CD4-positive, alpha-beta T cell treated with Interleukin-21 for 1 hour (primary cell): Measurements from ENCODE around the gene EPB41L4A.
"Not testable (repeated sequence)": the region's sequence is repeated elsewhere in the genome, so short reads cannot be mapped to it uniquely, and the experiment has no call there.

Source experiments
- DNase-seq: peaks from one replicate; pipeline ENCODE4 v3.0.0-alpha.2; 2020

The EPB41L4A gene

GRCh38 chr5:112396430-112396829 is 22.6 kb downstream of the EPB41L4A start:
- no peak for DNase-seq

DNA sequence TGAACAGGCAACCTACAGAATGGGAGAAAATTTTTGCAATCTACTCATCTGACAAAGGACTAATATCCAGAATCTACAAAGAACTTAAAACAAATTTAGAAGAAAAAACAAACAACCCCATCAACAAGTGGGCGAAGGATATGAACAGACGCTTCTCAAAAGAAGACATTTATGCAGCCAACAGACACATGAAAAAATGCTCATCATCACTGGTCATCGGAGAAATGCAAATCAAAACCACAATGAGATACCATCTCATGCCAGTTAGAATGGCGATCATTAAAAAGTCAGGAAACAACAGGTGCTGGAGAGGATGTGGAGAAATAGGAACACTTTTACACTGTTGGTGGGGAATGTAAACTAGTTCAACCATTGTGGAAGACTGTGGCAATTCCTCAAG is 23.8 kb downstream of the EPB41L4A start:
- not testable (repeated sequence) for DNase-seq

GRCh38 chr5:112390327-112390726 is 28.8 kb downstream of the EPB41L4A start:
- no peak for DNase-seq

DNA sequence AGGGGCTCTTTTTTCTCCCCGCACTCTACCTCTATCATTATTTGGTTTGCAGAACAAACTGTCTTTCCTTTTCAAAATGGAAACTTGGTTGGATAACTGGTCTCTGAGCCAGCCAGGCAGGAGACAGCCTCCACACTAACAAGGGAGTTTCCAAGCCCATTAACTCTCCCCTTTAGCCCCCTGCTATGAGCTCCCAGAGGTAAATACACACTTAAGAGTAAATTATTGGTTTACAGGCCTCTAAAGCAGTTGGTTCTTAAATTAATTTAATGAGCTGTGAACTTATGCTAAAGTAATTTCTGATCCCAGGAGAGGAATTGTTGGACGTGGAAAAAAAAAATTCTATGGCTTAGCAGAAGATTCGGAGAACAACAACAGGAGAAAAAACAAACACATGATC is 30.3 kb downstream of the EPB41L4A start:
- no peak for DNase-seq

- DNase-seq, result no peak
Observed at GRCh38 chr5:112388074-112388473, 31.0 kb downstream of the EPB41L4A start.

- no peak for DNase-seq
Observed at GRCh38 chr5:112386766-112387165, 32.3 kb downstream of the EPB41L4A start.

DNA sequence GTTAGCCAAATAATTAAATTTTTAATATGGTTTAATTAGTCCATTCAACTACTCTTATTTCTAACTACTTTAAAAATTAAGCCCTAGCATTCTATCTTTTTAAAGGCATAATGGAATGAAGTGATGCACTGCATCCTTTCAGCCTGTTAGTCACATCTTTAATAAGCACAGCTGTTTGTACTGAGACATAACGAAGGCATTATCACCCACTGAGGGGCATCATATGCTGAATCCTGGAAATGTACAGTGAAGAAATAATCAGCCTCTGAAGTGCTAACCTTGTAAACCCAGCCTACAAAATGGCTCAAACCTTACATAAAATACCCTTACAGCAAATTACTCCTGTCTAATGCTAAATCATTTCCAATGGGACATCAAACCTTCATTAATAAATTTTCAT is 33.1 kb downstream of the EPB41L4A start:
- no peak for DNase-seq

DNA sequence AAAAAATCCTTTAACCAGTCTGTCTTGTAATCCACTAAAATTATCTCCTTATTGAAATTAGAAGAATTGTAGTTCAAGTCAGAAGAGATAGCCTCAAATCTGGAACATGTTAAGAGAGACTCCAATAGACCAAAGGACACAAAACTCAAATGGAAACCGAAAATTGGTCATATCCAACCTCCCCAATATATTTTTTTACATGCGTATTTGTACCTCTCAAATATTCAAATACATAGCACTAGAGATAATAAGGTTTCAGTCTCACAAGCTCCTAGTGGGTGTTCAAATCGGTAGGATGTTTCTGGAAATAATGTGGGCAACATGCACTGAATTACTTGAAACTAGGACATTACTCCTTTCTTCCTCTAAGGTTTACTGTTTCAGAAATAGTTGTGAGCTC is 33.5 kb downstream of the EPB41L4A start:
- no peak for DNase-seq

DNA sequence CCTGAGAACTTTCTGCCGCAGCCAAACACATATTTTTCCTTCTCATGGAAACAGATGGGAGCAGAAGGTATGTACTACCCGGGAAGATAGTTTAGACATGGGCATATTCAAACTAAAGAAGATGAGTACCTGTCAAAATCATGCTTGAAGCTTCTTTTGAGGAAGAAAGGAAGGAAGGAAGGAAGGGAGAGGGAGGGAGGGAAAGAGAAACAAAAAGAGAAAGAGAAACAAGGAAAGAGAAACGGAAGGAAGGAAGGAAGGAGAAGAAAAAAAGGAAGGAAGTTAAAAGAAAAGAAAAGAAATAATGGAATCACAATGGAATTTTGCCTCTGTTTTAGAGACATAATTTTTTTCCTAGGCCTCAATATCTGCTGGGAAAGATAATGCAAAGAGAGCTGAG is 34.6 kb downstream of the EPB41L4A start:
- no peak for DNase-seq

- DNase-seq, result no peak
Observed at GRCh38 chr5:112382886-112383285, 36.2 kb downstream of the EPB41L4A start.

GRCh38 chr5:112381521-112381920 is 37.6 kb downstream of the EPB41L4A start:
- no peak for DNase-seq

DNA sequence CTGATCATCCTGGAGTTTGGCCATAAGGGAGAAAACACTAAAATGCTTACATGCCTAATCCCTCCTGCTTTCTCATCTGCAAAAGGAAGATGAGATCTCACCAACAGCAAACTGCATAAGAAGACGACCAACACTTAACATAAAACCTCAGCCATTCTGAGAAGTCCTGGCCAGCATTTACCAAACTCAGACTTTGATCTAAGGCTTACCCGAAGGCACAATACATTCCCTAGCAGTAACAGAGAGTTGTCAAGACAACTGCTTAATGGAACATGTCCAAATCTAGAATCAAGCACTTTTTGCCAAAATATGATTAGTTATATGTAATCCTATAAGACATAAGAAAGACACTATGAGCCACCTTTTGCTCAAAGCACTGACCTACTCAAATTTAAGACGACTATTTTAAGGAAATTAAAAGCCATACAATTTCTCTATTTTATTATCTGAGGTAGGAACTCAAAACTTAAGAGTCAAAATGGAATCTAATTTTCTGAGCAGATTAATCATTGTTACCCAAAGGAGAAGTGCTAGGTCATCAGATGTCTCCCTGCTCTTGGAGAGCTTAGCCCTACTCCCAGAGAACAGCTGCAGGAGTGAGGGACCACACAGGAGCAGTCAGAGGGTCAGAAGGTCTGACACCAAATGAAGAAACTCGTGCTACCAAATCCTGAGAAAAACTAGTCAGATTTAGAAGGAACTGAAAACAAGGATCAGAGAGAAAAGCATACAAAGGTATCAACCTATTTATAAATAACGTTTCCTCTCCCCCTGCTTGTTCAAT is 39.3 kb downstream of the EPB41L4A start:
- DNase-seq, result no peak

DNA sequence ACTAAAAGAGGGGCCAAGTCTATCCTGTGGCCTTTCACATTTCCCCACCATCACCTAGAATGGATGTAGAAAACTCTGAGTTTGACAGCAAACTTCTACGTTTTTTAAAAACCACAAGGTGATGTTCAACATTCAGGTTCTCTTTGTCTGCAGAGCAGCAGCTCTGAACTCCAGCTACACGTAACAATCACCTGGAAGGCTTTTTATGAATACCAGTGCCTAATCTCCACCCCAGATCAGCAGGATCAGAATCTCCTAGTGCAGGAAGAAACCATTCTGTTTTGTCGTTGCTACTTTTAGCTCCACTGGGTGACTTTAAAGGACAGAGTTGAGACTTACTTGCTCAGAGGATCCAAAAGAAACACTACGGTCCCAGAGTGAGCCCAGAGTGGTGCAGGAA is 44.3 kb downstream of the EPB41L4A start:
- no peak for DNase-seq

- no peak for DNase-seq
Observed at GRCh38 chr5:112374356-112374755, 44.7 kb downstream of the EPB41L4A start.

- no peak for DNase-seq
Observed at GRCh38 chr5:112373885-112374284, 45.2 kb downstream of the EPB41L4A start.

- DNase-seq, result no peak
Observed at GRCh38 chr5:112372543-112372942, 46.5 kb downstream of the EPB41L4A start.

GRCh38 chr5:112371067-112371466 is 48.0 kb downstream of the EPB41L4A start:
- no peak for DNase-seq

GRCh38 chr5:112367400-112367799 is 51.7 kb downstream of the EPB41L4A start:
- DNase-seq, result no peak

DNA sequence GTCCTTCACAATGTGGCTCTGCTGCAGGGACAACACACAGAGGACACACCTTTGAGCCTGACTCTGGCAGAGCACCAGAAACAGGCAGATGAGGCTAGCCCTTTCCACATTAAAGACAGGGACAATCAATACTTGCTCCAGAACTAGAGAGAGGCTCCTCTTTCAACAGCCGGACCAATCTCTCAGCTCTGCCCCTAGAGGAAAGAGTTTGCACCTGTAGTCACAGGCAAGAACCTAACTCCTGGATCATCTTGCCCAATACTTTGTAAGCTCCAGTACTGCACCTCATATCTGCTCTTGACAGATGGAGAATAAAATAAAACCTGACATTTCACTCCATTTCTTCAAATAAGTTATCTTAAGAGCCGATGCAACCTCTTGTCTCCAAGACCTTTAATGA is 52.1 kb downstream of the EPB41L4A start:
- DNase-seq, result no peak

DNA sequence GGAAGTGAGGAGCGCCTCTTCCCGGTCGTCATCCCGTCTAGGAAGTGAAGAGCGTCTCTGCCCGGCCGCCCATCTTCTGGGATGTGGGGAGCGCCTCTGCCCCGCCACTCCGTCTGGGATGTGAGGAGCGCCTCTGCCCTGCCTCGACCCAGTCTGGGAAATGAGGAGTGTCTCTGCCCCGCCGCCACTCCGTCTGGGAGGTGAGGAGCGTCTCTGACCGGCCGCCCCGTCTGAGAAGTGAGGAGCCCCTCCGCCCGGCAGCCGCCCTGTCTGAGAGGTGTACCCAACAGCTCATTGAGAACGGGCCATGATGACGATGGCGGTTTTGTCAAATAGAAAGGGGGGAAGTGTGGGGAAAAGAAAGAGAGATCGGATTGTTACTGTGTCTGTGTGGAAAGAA is 58.3 kb downstream of the EPB41L4A start:
- DNase-seq, result not testable (repeated sequence)

DNA sequence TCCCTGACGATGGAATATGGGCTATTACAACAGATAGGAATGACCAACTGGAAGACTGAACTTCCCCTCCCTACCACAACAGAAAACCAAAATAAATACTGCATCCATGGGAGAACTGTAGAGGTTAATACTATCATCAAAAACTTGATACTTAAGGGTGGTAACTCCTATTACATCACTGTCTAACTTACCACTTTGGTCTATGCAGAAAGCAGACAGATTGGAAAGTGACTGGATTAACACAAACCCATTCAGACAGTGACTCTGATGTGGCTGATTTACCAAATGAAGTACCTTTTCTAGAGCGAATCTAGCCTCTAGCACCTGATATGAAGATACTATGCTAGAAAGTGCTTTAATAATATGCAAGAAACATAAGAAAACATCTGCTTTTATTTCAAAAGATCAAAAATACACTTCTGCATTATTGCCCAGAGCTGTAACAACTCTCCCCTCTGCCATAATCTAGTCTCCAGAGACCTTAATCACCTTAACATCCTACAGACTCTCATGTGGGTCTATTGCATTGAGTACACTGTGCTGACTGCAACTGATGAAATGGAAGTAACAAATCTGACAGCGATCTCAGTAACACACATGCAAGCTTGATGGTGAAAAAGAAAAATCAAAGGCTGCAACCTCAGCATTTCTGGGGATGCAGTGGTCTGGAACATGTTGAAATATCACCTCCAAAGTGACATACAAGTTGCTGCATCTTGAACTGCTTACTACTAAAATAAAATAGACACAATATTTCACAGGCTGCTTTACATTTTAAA is 62.7 kb downstream of the EPB41L4A start:
- no peak for DNase-seq

DNA sequence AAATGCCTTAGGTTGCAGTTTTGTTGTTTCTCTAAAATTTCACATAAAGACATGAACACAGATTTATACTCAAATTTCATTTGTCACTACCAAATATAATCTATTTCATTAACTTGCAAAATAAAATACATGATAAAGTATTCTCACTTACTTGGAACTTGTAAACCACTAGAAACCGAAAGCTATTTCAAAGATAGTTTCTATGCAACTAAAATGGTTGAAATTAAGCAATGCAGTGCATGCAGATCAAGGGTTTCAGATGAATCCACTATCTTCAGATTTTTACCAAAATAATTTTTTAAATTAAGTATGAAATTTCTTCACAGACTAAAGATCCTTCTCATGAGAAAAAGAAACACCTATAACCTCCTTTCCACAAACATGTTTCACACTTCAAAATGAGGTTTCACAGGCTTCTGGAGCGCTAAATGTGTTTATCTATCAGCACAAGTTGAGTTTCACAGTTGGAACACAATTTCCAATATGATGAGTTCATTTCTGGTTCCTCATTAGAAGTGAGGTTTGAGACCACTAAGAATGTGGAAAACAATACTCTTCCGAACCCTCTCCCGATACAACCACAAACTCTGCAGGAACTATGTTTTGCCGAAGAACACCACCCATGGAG is 63.9 kb downstream of the EPB41L4A start:
- DNase-seq, result no peak

- DNase-seq, result no peak
Observed at GRCh38 chr5:112353678-112354077, 65.4 kb downstream of the EPB41L4A start.

GRCh38 chr5:112351225-112351624 is 67.9 kb downstream of the EPB41L4A start:
- no peak for DNase-seq
